ENCODE results near the gene MGLL.

Gene MGLL

DNA sequence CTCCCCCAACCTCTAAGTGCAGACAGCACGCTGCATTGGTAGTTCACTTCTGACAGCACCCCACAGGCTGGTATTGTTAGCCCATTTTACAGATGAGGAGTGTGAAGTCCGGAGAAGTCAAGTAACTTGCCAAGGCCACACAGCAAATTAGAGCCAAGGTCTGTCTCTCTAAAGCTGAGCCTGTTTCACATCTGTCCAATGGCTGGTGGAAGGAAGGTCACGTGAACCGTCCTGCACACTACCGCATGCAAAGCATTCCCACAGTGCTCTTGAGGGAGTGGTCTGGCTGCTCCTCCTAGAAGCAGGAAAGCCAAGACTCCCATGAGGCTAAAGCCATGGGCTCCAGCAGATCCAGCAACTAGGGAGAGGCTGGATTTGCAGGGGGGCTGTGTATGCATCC lies 50.0 kb downstream of the MGLL start:
- TF ChIP-seq ZFX (IDR thresholded peaks at IDR 0.05), result no peak
- TF ChIP-seq, protein P1, sequence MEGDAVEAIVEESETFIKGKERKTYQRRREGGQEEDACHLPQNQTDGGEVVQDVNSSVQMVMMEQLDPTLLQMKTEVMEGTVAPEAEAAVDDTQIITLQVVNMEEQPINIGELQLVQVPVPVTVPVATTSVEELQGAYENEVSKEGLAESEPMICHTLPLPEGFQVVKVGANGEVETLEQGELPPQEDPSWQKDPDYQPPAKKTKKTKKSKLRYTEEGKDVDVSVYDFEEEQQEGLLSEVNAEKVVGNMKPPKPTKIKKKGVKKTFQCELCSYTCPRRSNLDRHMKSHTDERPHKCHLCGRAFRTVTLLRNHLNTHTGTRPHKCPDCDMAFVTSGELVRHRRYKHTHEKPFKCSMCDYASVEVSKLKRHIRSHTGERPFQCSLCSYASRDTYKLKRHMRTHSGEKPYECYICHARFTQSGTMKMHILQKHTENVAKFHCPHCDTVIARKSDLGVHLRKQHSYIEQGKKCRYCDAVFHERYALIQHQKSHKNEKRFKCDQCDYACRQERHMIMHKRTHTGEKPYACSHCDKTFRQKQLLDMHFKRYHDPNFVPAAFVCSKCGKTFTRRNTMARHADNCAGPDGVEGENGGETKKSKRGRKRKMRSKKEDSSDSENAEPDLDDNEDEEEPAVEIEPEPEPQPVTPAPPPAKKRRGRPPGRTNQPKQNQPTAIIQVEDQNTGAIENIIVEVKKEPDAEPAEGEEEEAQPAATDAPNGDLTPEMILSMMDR (conservative IDR thresholded peaks at IDR 0.05), result no peak
- no peak overlapping the region for H3K27ac ChIP-seq

DNA sequence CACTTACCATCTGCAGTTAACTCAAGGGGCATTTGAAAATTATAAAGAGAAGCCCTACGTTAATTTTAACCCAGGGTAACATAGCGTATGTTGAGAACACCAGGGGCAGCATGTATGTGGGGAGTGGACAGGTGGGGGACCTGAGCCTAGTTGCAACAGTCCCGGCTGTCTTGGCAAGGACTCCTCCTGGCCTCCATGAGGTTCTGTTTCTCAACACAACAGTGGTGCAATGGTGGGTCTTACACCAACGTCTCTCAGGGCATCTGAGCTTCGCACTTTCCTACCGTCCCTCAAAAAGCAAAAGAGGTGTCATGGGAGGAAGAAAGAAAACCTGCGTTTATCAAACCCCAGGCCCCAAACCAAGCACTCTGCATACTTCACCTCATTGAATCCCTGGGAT lies 50.6 kb downstream of the MGLL start:
- TF ChIP-seq ZFX (IDR thresholded peaks at IDR 0.05), result no peak
- TF ChIP-seq, protein P1 (conservative IDR thresholded peaks at IDR 0.05), result no peak

DNA sequence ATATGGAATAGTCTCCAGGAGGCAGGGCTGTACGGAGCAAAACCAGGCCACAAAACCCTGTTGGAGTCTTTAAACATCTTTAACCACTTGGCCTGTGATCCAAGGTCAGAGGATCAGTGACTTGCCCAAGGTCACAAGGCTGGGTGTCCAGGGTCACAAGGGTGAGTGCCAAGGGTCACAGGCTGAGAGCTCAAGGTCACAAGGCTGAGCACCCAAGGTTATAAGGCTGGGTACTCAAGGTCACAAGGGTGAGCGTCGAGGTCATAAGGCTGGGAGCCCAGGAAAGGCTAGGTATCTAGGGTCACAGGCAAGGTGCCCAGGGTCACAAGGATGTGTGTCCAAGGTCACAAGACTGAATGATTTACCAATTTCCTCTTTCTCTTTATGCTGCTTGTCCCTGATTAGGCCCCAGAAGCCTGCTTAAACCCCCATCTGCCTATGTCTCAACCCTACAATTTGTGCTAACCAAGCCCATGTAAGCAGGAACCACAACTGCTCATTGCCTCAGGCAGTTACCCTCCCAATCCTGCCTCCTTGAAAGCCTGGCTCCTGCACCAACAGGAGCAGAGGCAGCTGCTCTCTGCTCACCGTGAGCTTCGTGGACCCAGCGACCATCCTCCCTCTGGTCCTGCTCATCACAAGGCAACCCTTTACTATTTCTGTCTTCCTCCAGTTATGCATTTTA lies 51.5 kb downstream of the MGLL start:
- no peak for TF ChIP-seq ZFX (IDR thresholded peaks at IDR 0.05)
- TF ChIP-seq, protein P1 (conservative IDR thresholded peaks at IDR 0.05), result no peak
- H3K27ac ChIP-seq, result no peak overlapping the region

More for the DNA sequence above, 50.6 kb downstream of the MGLL start:
- no peak overlapping the region for H3K27ac ChIP-seq

- H3K27ac ChIP-seq, result no peak overlapping the region
- no peak for TF ChIP-seq ZFX (IDR thresholded peaks at IDR 0.05)
- TF ChIP-seq, protein P1 (conservative IDR thresholded peaks at IDR 0.05), result no peak
Measured at GRCh38 chr3:127769284-127770081, 52.8 kb downstream of the MGLL start.

- no peak overlapping the region for H3K27ac ChIP-seq
- TF ChIP-seq ZFX (IDR thresholded peaks at IDR 0.05), result no peak
- TF ChIP-seq, protein P1 (conservative IDR thresholded peaks at IDR 0.05), result no peak
Measured at GRCh38 chr3:127768346-127769008, 53.8 kb downstream of the MGLL start.

GRCh38 chr3:127767126-127767525 lies 55.2 kb downstream of the MGLL start:
- no peak overlapping the region for H3K27ac ChIP-seq
- TF ChIP-seq, protein P1 (conservative IDR thresholded peaks at IDR 0.05), result no peak
- no peak for TF ChIP-seq ZFX (IDR thresholded peaks at IDR 0.05)

- TF ChIP-seq ZFX (IDR thresholded peaks at IDR 0.05), result no peak
- TF ChIP-seq, protein P1 (conservative IDR thresholded peaks at IDR 0.05), result no peak
- no peak overlapping the region for H3K27ac ChIP-seq
Measured at GRCh38 chr3:127765735-127766134, 56.6 kb downstream of the MGLL start.

Data from C4-2B (cell line).